ENCODE results near the gene LY9.

The LY9 gene

GRCh38 chr1:160800645-160801408 is 4.9 kb downstream of the LY9 start:
- FAIRE-seq (peak; percentile 64), DNase-seq (ENCODE audit: insufficient read length, low spot score) (no peak)

GRCh38 chr1:160801836-160802580 is 6.0 kb downstream of the LY9 start:
- DNase-seq (ENCODE audit: insufficient read length, low spot score) = no peak
- FAIRE-seq = no peak

- peak; percentile 28 for FAIRE-seq
- DNase-seq (ENCODE audit: insufficient read length, low spot score) = no peak
These were observed 10.2 kb downstream of the LY9 start for GRCh38 chr1:160806109-160806665.

DNA sequence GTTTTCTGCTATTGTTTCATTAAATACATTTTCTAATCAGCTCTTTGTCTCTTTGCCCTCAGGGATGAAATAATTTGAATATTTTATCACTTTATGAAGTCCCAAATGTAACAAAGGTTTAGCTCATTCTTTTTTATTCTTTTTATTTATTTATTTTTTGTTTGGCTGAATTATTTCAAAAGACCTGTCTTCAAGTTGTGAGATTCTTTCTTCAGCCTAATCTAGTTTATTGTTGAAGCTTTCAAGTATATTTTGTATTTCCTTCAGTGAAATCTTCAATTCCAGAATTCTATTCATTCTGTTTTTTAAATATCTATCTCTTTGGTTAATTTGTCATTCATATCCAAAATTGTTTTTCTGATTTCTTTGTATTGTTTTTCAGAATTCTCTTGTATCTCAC is 10.8 kb downstream of the LY9 start:
- FAIRE-seq = no peak
- no peak for DNase-seq (ENCODE audit: insufficient read length, low spot score)

DNA sequence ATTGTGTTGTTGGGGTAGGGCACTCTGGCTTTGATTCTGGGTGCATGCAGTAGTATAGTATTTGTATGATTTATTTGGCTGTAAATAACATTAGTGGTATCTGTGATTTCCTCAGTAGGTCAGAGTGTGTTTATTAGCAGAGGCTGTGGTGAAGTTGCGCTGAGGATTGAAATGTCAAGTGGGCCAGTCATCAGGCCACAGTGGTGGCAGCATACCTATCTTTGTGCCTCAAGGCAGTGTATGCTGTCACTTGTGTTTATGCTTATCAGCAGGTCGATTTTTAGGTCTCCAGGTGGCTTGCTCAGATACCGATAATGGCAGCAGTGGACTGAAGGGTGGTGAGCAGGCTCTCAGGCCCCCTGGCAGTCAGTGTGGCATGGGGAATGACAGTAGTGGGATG is 11.3 kb downstream of the LY9 start:
- FAIRE-seq (no peak), DNase-seq (ENCODE audit: insufficient read length, low spot score) (no peak)

- FAIRE-seq (no peak), DNase-seq (ENCODE audit: insufficient read length, low spot score) (no peak)
These were observed 11.8 kb downstream of the LY9 start for GRCh38 chr1:160807738-160808137.

DNA sequence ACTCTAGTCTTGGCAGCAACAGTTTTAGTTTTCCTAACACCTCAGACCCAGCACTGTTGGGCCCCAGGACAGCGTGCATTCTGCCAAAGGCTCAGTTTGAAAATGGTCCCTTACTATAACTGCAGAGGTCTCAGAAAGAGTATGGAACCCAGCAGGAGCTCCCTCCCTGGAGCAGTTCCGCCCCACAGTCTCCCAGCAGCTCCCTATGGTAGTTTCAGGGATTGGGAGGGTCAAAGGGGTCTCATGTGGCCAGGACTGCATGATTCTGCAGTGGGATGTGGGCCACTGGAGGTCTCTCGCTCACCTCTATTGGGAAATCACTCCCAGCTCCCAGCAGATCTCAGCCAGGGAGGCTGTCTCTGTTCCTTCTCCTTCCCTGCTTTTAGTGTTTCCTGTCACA is 12.3 kb downstream of the LY9 start:
- DNase-seq (ENCODE audit: insufficient read length, low spot score) (no peak), FAIRE-seq (no peak)

- no peak for DNase-seq (ENCODE audit: insufficient read length, low spot score)
These were observed 14.5 kb downstream of the LY9 start for GRCh38 chr1:160810486-160810885.

GRCh38 chr1:160811147-160811546 is 15.2 kb downstream of the LY9 start:
- FAIRE-seq = no peak

More at GRCh38 chr1:160810486-160810885, 14.5 kb downstream of the LY9 start:
- FAIRE-seq = peak; percentile 42

DNA sequence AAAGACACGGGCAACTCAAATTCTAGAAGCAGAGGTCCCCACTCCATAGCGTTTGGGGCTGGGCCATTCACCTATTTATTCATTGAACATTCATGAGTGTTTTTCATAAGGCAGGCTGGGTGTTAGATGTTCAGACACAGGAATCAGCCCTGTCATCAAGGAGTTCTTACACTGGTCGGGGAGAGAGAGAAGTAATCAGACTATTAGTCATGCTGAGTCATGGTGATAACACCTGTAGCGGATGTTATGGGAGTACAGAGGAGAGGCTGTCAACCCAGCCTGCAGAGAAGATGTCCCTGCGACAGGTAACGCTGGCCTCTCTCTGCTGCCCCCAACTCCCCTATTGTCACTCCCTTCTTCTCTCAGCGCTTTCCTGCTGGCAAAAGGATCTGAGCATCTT is 17.2 kb downstream of the LY9 start:
- peak; percentile 33 for FAIRE-seq
- DNase-seq (ENCODE audit: insufficient read length, low spot score) = no peak

More at GRCh38 chr1:160811147-160811546, 15.2 kb downstream of the LY9 start:
- DNase-seq (ENCODE audit: insufficient read length, low spot score) = no peak

DNA sequence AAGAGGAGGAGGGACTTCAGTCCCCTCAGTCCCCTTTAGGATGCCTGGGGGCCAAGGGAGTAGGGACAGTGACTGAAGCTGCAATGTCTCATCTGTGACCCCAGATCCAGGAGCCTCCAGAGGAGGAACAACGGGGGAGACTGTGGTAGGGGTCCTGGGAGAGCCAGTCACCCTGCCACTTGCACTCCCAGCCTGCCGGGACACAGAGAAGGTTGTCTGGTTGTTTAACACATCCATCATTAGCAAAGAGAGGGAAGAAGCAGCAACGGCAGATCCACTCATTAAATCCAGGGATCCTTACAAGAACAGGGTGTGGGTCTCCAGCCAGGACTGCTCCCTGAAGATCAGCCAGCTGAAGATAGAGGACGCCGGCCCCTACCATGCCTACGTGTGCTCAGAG is 18.3 kb downstream of the LY9 start:
- no peak for FAIRE-seq
- DNase-seq (ENCODE audit: insufficient read length, low spot score) = no peak

DNA sequence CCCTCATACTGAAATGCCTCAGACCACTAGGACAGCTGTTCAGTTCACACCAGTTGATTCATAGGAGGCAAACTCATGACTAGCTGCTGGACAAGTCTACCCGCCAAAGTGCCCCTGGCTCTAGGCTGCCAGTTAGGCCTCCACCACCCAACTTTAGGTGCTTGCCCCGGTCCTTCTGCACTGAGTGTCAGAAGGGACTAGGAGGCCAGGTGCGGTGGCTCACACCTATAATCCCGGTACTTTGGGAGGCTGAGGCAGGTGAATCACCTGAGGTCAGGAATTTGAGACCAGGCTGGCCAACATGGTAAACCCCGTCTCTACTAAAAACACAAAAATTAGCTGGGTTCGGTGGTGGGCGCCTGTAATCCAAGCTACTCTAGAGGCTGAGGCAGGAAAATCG is 18.9 kb downstream of the LY9 start:
- no peak for FAIRE-seq
- no peak for DNase-seq (ENCODE audit: insufficient read length, low spot score)

DNA sequence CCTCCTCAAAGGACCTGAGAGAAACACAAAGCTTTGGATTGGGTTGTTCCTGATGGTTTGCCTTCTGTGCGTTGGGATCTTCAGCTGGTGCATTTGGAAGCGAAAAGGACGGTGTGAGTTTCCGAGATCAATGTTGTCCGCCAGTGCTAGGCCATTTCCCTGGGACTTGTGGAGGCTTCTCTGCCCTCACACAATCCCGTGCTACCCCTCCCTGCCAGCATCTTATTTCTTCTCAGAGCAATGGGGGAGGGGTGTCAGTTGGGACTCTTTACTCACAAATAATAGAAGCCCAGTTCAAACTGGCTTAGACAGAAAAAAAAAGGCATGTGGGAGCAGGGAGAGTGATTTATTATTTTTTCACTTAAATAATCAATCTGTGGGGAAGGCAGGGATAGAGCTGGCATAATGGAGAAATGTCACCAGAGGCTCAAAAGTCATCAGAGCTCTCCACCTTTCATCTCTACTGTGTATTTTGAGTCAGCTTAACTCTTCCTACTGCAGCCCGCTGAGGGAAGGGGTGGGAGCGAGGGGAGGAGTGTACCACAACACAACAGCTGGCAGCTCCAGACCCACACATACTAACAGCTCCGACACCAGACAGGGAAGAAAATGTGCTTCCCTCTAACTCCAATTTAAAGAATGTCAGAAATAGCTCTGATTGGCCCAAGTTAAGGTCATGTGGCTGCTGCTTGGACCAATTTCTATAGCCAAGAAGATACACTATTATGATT is 22.4 kb downstream of the LY9 start:
- no peak for DNase-seq (ENCODE audit: insufficient read length, low spot score)
- FAIRE-seq = no peak

DNA sequence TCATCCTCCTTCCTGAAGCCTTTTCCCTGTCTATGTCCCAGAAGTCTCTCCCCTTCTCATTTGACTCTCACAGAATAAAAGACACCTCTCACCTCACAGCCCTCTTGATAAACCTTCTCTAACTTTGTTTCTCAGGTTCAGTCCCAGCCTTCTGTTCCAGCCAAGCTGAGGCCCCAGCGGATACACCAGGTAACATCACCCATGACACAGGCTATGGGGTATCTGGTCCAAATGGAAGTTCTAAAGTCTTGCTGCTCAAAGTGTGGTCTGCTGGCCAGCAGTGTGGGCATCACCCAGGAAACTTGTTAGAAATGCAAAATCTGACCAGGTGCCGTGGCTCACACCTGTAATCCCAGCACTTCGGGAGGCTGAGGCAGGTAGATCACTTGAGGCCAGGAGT is 23.2 kb downstream of the LY9 start:
- no peak for FAIRE-seq
- DNase-seq (ENCODE audit: insufficient read length, low spot score) = no peak

DNA sequence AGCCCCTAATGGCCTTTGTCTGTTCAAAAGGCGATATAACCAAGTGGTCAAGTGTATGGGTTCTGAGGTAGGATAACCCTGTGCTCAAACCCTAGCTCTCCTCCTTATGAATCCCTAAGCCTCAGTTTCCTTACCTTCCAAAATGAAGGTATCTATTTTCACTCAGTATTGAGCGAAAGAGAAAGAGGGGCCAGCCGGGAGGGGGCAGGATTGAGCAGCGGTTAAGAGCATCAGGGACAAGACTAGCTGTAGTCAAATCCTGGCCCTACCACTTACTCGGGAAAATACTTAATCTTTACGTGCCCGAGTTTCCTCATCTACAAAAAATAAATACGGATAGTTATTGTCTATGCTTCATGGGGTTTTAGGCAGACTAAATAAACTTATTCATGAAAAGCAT is 25.7 kb downstream of the LY9 start:
- DNase-seq (ENCODE audit: insufficient read length, low spot score) (no peak), FAIRE-seq (peak; percentile 14)

GRCh38 chr1:160823296-160823695 is 27.3 kb downstream of the LY9 start:
- FAIRE-seq (no peak), DNase-seq (ENCODE audit: insufficient read length, low spot score) (no peak)

DNA sequence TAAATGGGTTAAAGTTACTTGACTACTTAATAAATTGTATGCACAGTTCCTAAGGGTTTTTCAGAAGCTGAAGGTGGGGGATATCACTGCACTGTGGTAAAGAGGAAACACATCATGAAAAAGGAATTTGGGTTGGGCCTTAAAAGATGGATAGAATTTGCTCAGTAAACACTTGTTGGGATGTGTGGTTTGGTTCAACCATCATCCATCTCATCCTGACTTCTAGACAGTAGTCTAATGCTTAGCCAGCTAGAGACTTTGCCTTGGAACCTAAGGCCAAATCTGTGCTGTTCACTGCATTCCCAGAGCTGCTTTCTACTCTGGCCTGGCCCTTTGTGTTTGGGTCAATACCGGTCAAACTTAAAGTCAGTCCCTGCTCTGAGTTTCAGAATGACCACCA is 30.6 kb downstream of the LY9 start:
- DNase-seq (ENCODE audit: insufficient read length, low spot score) = no peak
- no peak for FAIRE-seq

- DNase-seq (ENCODE audit: insufficient read length, low spot score) = no peak
- FAIRE-seq = no peak
These were observed 31.4 kb downstream of the LY9 start for GRCh38 chr1:160827418-160827817.

DNA sequence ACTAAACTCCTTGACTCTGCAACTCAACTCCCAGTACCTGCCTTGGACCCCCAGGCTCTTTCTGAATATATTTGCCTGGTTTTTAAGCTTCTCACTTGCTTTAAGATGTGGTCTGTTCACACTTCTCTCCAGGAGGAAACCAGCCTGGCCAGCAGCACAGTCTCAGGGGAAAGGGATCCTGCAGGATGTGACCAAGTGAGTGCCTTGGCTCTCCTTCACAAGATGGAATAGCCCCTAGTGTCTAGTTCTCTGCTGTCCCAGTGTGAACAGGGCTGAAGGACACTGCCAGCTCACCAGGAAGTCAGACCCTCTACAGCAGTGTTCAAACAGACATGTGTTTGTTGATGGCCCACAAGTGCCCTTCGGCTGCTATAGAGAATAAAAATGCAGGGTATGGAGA is 33.8 kb downstream of the LY9 start:
- FAIRE-seq (no peak), DNase-seq (ENCODE audit: insufficient read length, low spot score) (no peak)

DNA sequence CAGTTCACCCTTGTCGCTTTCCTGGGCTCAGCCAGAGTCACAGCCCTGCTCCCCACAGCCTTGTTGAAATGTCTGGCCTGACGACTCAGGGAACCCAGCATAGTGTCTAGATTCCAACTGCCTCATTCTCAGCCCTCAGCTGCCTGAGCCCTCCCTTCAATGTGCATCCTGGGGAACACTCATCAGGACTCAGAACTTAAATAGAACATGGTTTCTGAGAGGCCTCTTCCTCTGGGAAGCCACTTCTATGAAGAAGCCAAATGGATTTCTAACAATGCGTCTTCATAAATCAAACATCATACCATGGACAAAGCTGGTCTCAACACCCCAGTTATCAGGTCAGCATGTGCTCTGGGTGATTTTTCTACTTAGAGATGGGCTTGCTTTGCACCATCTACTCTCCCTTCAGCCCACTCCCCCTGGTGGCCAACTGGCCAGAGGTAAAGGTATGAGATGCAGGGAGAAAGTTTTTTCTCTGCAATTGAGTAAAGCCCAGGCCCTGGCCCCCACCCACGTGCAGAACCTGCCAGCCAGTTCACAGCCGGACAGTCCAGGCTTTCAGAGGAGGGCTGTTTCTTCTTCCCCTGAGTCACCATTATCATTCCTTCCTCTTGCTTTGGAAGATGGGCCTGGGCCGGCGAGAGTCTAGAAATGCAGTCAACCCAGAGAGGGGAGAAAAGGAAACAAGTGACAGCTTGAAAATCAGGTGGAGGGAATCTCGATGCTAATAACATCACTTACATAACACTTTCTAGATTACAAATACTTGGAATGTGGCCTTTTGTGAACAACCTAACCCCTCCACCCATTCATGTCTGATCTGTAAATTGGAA is 34.6 kb downstream of the LY9 start:
- DNase-seq (ENCODE audit: insufficient read length, low spot score) = peak; percentile 35
- FAIRE-seq = peak; percentile 96
